SHP77 treated with DMSO at 0.1 percent for 48 hours (cell line): ENCODE results near the gene CEP112.
"Not testable (repeated sequence)": the region's sequence is repeated elsewhere in the genome, so short reads cannot be mapped to it uniquely, and the experiment has no call there.

Experiments
- DNase-seq: peaks from one replicate; lab custom pipeline; 2025; lab: John Stamatoyannopoulos, UW

CEP112 gene

GRCh38 chr17:65823713-65824112 lies 368.2 kb downstream of the CEP112 start:
- DNase-seq: no peak

DNA sequence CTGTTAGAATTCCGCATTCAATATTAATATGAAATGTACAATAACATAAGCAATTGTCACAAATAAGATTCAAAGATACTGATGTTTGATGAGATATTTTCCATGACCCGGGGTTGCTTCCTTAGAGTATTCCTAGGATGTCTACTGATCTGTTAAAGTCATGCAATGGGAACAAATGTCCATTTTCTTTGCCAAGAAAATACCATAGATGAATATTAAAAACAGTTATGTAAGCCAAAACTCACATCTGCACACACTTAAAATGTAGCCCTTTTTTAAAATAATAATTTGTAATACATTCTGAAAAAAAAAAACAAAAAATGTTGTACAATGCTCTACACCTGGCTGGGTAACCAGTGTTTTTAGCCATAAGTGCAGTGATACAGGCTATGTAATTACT lies 371.1 kb downstream of the CEP112 start:
- no peak for DNase-seq

- DNase-seq: no peak
Measured at GRCh38 chr17:65820306-65820705, 371.6 kb downstream of the CEP112 start.

DNA sequence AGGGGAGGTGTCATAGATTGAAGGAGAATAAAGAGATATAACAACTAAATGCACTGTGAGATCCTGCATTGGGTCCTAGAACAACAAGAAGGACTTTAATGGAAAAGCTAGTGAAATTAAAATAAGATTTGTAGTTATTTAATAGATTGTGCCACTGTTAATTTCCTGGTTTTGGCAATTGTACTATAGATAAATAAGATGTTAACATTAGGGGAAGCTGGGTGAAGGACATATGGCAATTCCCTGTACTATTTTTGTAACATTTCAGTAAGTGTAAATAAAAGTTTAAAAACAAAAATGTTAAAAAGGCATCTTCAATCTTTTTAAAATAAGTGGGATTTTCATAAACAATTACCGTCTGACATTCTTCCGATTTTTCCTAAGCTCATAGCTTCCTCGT lies 372.1 kb downstream of the CEP112 start:
- no peak for DNase-seq

DNA sequence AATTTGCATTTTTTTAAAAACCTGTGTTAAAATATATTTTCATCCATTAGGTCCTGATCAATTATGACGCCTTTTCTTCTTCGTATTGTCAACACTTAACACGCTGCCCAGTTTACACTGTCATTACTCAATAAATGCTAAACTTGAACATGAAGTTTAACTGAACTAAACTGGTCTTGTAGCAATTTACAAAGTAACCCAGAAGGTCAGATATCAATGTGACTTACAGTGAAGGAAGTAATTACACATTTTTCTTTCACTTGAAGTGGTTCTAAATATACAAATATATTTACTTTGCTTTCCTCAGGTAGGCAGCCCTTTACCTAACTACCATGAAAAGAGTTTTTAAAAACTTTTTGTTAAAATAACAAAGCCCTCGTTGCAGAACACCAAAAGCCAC lies 374.0 kb downstream of the CEP112 start:
- no peak for DNase-seq

- DNase-seq: no peak
Measured at GRCh38 chr17:65814418-65814817, 377.5 kb downstream of the CEP112 start.

GRCh38 chr17:65813306-65813705 lies 378.6 kb downstream of the CEP112 start:
- no peak for DNase-seq

DNA sequence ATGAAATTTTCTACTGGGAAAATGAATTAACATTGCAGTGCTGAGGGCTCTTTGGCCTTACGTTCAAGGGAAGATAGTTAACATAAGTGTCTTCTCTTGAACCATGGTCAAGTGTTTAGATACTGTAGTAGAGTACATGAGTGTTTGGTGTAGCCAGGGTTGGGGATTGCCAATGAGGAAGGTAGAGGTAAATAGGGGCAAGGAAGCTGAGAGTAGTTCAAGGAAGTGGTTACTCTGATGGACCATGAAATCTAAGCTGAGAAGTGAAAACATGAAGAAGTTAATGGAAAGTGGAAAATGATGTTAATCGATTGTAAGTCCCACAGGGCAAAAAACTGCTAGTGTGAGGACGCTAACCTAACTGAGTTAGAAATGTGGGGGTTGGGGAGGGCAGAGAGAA lies 380.9 kb downstream of the CEP112 start:
- DNase-seq: no peak

GRCh38 chr17:65809366-65809765 lies 382.6 kb downstream of the CEP112 start:
- no peak for DNase-seq

- DNase-seq: not testable (repeated sequence)
Measured at GRCh38 chr17:65808566-65808965, 383.4 kb downstream of the CEP112 start.

DNA sequence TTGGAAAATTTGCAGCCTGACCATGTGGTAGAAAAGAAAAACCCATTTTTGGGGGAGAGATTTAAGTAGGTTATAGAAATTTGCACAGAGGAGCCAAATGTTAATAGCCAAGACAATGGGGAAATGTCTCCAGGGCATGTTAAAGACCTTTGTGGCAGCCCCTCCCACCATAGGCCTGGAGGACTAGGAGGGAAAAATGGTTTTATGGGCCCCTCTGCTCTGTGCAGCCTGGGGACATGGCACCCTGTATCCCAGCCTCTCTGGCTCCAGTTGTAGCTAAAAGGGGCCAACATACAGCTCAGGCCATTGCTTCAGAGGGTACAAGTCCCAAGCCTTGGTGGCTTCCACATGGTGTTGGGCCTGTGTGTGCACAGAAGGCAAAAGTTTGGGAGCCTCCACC lies 384.6 kb downstream of the CEP112 start:
- DNase-seq: no peak

GRCh38 chr17:65801513-65801912 lies 390.4 kb downstream of the CEP112 start:
- DNase-seq: no peak

DNA sequence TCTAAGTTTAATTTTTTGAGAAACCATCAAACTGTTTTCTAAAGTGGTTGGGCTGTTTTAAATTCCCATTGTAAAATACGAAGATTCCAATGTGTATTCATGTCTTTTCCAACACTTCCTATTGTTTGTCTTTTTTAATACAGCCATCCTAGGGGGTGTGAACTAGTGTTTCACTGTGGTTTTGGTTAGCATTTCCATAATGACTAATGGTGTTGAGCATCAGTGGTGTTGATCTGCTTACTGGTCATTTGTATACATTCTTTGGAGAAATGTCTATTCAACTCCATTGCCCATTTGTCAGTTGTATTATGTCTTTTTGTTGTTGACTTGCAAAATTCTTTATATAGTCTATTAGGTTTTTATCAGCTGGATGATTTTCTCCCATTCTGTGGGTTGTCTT lies 391.3 kb downstream of the CEP112 start:
- no peak for DNase-seq

GRCh38 chr17:65799869-65800268 lies 392.1 kb downstream of the CEP112 start:
- DNase-seq: no peak

DNA sequence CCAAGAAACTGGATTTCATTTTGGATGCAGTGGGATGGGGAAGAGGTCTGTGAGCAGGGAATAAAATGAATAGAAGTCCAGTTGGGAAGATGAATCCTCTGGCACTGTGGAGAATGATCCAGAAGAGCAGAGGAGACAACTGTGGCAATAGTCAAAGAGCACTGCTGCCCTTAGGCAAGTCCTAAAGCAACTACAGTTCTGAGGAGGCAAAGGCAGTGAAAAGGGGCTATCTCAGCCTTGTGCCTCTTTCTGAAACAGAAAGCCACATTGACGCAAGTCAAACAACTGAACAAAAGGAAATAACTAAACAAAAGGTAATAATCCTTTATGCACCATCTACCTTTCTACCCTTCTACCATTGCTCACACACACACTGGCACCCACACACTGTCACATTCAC lies 392.5 kb downstream of the CEP112 start:
- no peak for DNase-seq

GRCh38 chr17:65797809-65798208 lies 394.1 kb downstream of the CEP112 start:
- no peak for DNase-seq

DNA sequence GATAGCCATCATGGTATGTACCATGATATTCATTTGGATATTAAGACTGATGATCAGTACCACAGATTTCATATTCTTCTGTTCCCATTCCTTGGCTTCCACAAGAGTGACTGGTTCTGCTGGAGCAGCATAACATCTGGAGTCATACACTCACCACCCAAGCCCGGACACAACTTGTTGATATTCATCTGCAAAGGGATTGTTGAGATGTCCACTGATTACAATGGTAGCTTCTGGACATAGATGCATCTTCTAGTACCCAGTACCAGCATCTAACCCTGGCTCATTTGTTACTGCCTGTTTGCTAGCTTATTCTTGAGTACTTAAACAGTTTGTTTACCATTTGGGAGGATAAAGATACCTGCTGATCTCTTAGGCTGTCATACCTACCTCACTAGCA lies 394.8 kb downstream of the CEP112 start:
- DNase-seq: no peak

DNA sequence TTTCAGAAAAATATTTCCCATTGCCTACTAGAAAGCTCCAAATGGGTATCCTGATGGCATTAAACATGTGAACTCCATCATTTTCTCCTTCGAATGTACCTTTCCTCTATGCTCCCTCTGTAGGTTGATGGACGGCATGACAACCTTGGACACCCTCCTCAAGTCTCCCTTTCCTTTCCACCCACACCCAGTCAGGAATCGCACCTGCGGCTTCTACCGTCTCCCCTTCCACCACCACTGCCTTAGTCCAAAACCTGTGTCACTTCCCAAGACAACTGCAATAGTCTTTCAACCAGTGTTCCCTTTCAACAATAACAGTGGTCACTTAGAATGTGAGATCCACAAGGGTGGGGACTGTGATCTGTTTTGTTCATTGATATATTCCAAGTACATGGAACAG lies 397.4 kb downstream of the CEP112 start:
- DNase-seq: no peak

- no peak for DNase-seq
Measured at GRCh38 chr17:65790241-65790640, 401.7 kb downstream of the CEP112 start.

GRCh38 chr17:65787503-65787902 lies 404.4 kb downstream of the CEP112 start:
- DNase-seq: no peak

- DNase-seq: no peak
Measured at GRCh38 chr17:65786479-65786878, 405.5 kb downstream of the CEP112 start.

- DNase-seq: no peak
Measured at GRCh38 chr17:65785109-65785508, 406.8 kb downstream of the CEP112 start.

DNA sequence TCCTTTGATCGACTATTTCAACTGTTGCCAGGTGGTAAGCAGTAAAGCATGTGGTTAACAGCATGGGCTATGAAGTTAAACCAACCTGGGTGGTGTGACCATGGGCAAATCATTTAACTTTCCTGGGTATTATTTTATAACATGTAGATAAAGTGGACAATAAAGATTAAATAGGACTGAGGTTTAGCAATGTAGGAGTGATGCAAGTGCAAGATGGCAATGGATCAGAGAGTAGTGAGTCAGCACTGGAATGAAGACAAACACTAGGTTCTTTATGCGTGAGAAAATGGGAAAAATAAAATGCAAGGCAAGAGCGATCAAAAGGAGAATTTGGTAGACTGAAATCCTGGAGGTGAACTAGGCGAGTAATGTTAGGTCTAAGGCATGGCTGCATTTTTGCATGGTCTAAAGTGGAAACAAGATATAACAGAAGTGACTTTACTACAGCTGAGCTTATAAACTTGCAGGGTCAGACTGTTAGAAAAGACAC lies 408.0 kb downstream of the CEP112 start:
- DNase-seq: no peak

- not testable (repeated sequence) for DNase-seq
Measured at GRCh38 chr17:65782104-65782706, 409.7 kb downstream of the CEP112 start.

- DNase-seq: no peak
Measured at GRCh38 chr17:65780111-65780510, 411.8 kb downstream of the CEP112 start.
